ENCODE results near the gene LILRA2.
"Not testable (repeated sequence)": the region's sequence is repeated elsewhere in the genome, so short reads cannot be mapped to it uniquely, and the experiment has no call there.

LILRA2 gene

DNA sequence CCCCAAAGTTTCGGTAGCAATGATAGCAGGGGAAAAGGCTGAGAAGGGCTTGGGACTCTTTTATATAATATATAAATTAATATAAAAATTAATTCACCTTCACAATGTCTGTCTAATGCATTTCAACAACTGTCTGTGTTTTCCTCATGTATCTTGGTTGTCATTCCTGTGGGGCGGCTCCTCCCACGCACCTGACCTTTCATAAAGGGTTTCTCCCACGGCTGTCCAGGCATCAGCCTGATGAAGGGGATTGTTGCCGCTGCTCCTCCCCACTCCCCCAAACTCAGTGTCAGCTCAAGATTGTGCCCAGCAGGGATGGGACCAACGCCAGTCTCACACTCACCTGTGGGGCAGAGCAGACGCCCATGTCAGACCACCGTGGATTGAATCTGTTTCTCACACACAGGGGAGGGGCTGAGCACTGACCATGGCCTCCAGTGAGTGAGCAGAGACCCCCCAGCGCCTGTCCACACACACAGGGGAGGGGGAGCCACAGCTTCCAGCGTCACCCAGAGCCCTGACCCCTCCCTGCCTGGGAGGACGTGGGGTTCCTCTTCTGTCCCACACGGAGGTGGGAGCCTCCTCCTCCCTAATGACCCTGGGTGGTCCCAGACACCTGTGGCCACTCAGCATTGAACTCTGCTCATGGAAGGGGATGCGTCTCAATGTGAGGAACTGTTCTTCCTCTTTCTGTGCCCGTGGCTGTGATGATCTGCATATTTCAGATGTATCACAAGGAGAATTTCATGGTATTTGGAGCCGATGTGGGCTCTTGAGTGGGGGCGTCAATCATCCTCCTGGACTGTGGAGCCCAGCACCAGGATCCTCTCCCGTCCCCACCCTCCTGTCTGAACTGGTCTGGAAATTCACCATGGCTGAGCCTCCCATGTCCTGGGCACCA lies 1.6 kb upstream of the LILRA2 start:
- DNase-seq (ENCODE audit: low read depth in 2 of 2, low spot score in 1 of 2): not testable (repeated sequence)

DNA sequence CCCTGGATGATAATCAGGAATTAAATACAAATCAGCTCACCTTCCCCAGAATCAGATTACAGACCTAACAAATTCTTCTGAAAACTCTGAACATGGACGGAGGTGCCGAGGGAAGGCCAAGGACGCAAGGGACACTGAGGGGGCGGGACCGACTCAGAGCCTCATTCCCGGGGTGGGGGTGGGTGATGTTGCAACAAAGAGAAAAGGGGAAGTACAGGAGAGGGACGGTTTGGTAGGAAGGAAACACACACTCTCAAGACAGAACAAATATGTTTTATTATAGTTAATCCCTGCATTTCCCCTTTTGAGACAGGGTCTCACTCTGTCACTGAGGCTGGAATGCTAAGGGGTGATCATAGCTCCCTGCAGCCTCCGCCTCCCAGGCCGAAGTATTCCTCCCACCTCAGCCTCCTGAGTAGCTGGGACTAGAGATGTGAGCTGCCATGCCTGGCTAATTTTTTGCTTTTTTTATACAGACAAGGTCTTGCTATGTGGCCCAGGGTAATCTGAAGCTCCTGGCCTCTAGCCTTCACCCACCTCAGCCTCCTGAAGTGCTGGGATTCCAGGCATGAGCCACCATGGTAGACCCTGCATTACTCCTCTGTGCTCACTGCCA lies 786 bp upstream of the LILRA2 start:
- DNase-seq (ENCODE audit: low read depth in 2 of 2, low spot score in 1 of 2): no peak

DNA sequence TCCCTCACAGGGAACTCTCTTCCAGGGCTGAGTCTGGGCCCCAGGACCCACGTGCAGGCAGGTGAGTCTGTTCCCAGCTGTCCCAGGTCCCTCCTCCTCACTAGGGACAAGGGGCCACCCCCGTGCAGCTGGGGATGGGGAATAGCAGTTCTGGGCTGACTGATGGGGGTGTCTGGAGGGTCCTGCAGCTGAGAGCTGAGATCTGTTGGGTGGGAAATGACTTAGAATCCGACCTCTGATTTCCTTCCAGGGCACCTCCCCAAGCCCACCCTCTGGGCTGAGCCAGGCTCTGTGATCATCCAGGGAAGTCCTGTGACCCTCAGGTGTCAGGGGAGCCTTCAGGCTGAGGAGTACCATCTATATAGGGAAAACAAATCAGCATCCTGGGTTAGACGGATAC lies 461 bp downstream of the LILRA2 start:
- no peak for DNase-seq (ENCODE audit: low read depth in 2 of 2, low spot score in 1 of 2)

DNA sequence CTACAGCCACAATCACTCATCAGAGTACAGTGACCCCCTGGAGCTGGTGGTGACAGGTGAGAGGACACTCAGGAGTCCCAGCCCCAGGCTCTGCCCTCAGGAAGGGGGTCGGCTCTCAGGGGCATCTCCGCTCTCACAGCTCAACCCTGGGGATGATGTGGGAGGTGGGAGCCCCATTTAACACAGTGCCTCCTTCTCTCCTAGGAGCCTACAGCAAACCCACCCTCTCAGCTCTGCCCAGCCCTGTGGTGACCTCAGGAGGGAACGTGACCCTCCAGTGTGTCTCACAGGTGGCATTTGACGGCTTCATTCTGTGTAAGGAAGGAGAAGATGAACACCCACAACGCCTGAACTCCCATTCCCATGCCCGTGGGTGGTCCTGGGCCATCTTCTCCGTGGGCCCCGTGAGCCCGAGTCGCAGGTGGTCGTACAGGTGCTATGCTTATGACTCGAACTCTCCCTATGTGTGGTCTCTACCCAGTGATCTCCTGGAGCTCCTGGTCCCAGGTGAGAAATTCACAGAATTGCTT lies 1.0 kb downstream of the LILRA2 start:
- no peak for DNase-seq (ENCODE audit: low read depth in 2 of 2, low spot score in 1 of 2)

DNA sequence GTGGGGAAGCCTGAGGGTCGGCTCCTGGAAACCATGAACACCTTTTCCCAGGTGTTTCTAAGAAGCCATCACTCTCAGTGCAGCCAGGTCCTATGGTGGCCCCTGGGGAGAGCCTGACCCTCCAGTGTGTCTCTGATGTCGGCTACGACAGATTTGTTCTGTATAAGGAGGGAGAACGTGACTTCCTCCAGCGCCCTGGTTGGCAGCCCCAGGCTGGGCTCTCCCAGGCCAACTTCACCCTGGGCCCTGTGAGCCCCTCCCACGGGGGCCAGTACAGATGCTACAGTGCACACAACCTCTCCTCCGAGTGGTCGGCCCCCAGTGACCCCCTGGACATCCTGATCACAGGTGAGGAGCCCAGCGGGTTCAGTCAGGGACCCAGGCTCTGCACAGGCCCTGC lies 1.6 kb downstream of the LILRA2 start:
- not testable (repeated sequence) for DNase-seq (ENCODE audit: low read depth in 2 of 2, low spot score in 1 of 2)

DNA sequence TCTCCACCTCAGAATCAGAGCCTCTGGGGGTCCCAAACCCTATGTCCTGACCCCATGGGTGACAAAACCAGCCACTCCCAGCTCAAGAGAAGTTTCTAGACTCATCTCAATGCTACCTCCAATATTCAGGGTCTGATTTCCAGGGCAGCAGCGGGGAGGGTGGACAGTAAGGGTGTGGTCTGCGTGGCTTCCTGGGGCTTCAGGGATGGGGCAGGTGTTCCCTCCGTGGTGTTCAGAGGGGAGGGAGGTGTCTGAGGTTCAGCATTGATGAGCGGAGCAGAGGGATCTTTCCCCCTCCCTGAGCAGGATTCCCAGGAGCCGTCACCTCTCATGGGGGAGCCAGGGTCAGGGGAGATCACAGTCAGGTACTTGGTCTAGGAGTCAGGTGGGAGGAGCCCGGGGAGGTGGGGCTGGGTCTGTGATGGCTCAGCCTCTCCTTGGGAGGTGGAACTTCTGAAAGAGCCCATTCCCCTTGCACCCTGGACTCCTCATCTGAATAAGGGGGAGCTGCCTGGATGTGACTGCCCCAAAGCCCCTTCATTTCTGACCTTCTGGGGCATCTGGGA lies 2.9 kb downstream of the LILRA2 start:
- no peak for DNase-seq (ENCODE audit: low read depth in 2 of 2, low spot score in 1 of 2)

DNA sequence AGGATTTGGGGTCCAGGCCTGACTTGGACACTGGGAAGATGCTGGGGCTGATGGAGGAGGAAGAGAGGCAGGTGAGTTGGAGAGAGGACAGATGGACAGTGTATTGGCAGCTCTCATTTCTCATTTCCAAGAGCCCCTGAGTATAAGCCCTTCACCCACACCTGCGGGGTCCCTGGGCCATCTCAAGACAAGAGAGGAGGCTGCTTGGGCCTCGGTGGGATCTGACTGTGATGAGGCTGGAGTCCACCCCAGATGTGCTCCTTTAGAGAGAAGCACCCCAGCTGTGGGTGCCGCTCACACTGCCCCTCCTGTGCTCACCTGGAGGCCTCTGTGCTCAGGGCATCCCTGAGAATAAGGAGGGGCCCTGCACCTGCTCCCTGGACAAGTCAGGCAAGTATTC lies 3.7 kb downstream of the LILRA2 start:
- no peak for DNase-seq (ENCODE audit: low read depth in 2 of 2, low spot score in 1 of 2)

DNA sequence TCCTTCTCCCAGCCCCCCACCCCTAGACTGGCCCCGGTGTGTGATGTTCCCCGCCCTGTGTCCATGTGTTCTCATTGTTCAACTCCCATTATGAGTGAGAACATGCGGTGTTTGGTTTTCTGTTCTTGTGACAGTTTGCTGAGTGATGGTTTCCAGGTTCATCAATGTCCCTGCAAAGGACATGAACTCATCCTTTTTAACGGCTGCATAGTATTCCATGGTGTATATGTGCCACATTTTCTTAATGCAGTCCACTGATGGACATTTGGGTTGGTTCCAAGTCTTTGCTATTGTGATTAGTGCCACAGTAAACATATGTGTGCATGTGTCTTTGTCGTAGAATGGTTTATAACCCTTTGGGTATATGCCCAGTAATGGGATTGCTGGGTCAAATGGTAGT lies 4.7 kb downstream of the LILRA2 start:
- DNase-seq (ENCODE audit: low read depth in 2 of 2, low spot score in 1 of 2): not testable (repeated sequence)

DNA sequence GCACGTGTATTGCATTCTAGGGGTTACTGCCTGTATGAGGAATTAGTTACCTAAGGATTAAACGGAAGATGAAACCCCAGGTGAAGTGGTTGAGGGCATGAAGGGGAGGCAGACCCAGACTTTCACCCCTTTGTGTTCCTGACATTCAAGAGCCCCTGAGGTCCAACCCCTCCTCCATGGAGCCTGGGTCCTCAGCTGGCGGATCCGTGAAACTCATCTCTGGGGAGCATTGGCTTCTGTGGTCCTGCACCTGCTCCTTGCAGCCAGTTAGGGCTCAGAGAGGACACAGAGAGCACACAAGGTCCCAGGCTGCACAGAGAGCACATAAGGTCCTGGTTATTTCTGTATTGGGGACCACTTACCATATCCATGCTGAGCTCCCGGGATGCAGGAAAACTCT lies 12.8 kb downstream of the LILRA2 start:
- DNase-seq (ENCODE audit: low read depth in 2 of 2, low spot score in 1 of 2): no peak

DNA sequence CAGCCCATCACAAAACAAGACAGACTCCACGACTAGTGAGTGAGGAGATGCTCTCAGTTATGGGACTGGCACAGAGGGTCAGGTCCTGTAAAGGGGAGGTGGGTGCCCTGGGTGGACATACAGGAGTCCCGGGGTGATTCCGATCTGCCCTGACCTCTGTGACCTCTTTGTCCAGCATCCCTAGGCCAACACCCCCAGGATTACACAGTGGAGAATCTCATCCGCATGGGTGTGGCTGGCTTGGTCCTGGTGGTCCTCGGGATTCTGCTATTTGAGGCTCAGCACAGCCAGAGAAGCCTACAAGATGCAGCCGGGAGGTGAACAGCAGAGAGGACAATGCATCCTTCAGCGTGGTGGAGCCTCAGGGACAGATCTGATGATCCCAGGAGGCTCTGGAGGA lies 13.4 kb downstream of the LILRA2 start:
- DNase-seq (ENCODE audit: low read depth in 2 of 2, low spot score in 1 of 2): no peak

DNA sequence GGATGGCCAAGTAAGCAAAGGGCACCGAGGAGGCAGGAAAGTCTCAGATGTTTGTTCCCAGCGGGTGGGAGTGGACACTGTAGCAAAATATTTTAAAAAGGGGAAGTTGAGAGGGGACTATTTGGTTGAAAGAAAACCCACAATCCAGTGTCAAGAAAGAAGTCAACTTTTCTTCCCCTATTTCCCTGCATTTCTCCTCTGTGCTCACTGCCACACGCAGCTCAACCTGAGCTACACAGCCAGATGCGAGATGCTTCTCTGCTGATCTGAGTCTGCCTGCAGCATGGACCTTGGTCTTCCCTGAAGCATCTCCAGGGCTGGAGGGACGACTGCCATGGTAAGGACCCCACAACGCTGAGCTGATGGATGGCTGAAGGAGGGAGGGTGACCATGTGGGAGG lies 19.9 kb downstream of the LILRA2 start, which contains the start of gene LILRA1:
LILRA1 (plus strand) TSS at position 188 of the 400 bp plus-strand sequence. CDS start 613 bp downstream, outside the sequence.
- DNase-seq (ENCODE audit: low read depth in 2 of 2, low spot score in 1 of 2): not testable (repeated sequence)

DNA sequence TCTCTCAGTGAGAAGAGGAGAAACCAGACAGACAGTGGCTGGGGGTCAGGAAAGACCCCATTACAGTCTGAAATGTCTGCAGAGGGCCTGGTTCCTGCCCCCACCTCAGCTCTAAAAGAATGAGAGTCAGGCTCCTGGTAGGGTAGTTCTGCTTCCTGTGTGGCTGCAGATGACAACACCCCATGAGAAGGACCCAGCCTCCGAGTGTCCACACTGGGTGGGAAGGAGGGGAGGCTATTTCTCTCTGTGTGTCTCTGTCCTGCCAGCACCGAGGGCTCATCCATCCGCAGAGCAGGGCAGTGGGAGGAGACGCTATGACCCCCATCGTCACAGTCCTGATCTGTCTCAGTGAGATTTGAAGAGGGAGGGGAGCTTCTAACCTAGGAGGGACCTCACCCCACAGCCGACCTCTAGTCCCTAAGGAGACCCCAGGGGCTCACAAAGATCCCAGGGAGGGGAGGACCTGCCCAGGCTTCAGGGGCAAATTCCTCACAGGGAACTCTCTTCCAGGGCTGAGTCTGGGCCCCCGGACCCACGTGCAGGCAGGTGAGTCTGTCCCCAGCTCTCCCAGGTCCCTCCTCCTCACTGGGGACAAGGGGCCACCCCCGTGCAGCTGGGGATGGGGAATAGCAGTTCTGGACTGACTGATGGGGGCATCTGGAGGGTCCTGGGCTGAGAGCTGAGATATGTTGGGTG lies 20.5 kb downstream of the LILRA2 start:
- DNase-seq (ENCODE audit: low read depth in 2 of 2, low spot score in 1 of 2): not testable (repeated sequence)

DNA sequence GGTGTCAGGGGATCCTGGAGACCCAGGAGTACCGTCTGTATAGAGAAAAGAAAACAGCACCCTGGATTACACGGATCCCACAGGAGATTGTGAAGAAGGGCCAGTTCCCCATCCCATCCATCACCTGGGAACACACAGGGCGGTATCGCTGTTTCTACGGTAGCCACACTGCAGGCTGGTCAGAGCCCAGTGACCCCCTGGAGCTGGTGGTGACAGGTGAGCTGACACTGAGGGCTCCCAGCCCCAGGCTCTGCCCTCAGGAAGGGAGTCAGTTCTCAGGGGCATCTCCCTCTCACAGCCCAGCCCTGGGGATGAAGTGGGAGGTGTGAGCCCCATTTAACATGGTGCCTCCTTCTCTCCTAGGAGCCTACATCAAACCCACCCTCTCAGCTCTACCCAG lies 21.1 kb downstream of the LILRA2 start:
- no peak for DNase-seq (ENCODE audit: low read depth in 2 of 2, low spot score in 1 of 2)

DNA sequence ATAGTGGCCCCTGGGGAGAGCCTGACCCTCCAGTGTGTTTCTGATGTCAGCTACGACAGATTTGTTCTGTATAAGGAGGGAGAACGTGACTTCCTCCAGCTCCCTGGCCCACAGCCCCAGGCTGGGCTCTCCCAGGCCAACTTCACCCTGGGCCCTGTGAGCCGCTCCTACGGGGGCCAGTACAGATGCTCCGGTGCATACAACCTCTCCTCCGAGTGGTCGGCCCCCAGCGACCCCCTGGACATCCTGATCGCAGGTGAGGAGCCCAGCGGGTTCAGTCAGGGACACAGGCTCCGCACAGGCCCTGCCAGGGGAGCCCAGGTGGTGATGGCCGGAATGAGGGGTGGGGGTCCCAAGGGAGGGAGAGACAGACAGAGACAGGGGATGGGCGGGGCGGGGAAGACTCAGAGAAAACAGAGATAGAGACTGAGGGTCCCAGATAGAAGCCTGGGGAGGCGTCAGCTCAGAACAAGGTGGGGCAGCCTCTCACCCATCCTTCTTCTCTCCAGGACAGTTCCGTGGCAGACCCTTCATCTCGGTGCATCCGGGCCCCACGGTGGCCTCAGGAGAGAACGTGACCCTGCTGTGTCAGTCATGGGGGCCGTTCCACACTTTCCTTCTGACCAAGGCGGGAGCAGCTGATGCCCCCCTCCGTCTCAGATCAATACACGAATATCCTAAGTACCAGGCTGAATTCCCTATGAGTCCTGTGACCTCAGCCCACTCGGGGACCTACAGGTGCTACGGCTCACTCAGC lies 22.3 kb downstream of the LILRA2 start:
- not testable (repeated sequence) for DNase-seq (ENCODE audit: low read depth in 2 of 2, low spot score in 1 of 2)

DNA sequence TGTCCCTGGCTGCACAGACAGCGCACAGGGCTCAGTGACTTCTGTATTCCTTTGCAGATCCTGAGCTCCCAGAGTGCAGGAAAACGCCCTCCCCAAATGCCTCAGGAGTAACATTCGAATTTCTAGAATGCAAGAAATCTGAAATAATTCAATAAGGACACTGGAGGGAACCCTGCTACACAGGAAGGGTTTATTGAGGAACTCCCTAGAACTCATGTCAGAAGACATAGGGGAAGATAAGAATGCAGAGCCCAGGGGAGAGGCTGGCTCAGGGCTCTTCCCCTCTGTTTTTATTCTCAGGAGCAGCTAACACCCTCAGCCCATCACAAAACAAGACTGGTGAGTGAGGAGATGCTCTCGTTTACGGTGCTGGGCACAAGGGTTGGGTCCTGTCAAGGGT lies 26.6 kb downstream of the LILRA2 start:
- DNase-seq (ENCODE audit: low read depth in 2 of 2, low spot score in 1 of 2): no peak

DNA sequence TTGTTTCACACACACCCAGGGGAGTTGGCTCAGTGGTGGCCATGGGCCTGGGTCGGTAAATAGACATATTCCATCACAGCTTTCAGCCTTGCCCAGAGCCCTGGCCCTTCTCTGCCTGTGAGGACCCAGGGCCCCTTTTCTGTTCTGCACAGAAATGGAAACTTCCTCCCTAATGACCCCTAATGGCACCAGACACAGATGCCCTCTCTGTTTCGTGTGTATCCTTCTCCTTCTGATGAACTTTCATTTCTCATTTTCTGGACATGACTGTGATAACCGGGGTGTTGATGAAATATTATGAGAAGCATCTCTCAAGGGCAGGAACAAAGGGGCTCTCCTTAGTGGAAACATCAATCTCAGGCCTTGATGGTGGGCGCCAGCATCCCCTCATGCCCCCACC lies 32.6 kb downstream of the LILRA2 start:
- no peak for DNase-seq (ENCODE audit: low read depth in 2 of 2, low spot score in 1 of 2)

DNA sequence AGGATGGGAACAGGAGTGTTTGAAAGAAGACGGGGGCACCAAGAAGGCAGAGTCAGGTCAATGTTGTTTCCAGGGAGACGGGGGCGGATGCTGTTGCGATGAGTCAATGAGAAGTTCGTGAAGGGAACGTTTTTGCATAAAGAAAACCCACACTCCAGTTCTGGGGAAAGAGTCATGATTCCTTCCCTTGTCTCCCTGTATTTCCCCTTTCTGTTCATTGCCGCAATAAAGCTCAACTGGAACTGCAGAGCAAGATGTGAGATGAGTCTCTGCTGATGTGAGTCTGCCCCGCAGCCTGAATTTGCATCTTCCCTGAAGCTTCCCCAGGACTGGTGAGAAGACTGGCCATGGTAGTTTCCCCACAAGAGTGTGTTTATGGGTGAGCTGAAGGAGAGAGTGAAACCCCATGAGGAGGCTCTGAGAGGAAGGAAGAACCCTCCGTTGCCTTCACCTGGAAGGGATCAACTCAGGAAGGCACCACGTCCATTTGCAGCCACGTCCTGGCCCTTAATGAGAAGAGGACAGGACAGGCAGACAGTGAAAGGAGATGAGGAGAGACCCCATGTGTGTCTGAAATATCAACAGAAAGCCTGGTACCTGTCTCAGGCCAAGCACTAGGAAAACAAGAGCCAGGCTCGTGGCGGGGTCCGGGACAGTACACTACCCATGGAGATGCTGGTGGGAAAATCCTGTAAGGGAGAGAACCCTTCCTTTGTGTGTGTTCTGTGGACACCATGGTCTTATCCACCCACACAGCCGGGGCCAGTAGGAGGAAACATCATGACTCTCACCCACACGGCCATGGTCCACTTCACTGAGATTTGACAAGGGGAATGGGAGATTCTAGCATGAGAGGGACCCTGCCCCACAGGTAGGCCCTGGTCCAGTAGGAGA lies 33.5 kb downstream of the LILRA2 start:
- no peak for DNase-seq (ENCODE audit: low read depth in 2 of 2, low spot score in 1 of 2)

DNA sequence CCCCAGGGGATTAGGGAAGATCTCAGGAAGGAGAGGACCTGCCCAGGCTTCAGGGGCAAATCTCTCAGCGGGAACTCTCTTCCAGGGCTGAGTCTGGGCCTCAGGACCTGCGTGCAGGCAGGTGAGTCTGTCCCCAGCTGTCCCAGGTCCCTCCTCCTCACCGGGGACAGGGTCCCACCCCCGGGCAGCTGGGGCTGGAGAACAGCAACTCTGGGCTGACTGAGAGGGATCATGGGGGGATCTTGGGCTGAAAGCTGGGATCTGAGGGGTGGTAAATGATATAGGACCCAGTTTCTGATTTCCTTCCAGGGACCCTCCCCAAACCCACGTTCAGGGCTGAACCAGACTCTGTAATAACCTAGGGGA lies 34.2 kb downstream of the LILRA2 start:
- no peak for DNase-seq (ENCODE audit: low read depth in 2 of 2, low spot score in 1 of 2)

DNA sequence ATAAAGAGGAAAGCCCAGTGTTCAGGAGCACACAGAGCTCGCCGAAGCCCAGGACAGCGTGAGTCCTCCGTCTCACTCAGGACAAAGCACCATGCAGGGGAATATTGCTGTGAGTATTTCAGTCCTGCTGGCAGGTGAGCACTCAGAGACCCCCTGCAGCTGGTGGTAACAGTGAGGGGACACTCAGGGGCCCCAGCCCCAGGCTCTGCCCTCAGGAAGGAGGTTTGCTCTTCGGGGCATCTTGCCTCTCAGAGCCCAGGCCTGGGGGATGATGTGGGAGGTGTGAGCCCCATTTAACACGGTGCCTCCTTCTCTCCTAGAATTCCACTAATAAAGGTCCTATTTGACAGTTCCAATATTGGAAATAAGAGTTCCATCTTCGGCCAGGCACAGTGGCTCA lies 34.6 kb downstream of the LILRA2 start:
- DNase-seq (ENCODE audit: low read depth in 2 of 2, low spot score in 1 of 2): no peak

DNA sequence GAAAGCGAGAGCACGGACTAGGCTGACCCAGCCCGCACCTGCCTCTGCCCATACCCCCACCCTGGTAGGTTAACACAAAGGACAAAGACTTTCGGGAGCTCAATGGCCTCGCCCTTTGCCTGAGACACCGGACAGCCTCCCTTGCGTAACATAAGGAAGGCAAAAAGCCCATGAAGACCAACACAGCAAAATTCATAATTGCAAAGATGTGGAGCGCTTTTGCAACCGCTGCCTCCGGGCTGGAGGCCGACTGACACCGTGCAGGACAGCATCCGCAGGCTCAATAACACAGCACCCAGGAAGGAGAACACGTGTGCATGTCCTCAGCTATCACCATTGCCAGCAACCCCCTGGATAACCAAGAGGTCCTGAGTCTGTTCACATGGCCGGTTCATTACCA lies 35.2 kb downstream of the LILRA2 start:
- DNase-seq (ENCODE audit: low read depth in 2 of 2, low spot score in 1 of 2): no peak

All from stimulated activated CD8-positive, alpha-beta memory T cell treated with anti-CD3 and anti-CD28 coated beads, Interleukin-4, amount 100 ng/mL, for 1 hour (primary cell).